GM13976 (cell line): Measurements from ENCODE around the gene PRDM1.

Source experiments
- DNase-seq: peaks from one replicate; pipeline ENCODE4 v3.0.0; 2012; ENCODE audit warnings: low spot score
- CTCF ChIP-seq: IDR thresholded peaks from 2 replicates; pipeline ENCODE4 v1.5.1; 2012; ENCODE audit warnings: borderline replicate concordance, mild to moderate bottlenecking; ENCODE audit not compliant: insufficient read depth; ENCODE audit errors: extremely low read depth, missing control alignments, control extremely low read depth
- in situ Hi-C: fragments of 300-500 bp; cut with MboI; formaldehyde crosslinking; loops from one replicate; pipeline ENCODE4 v1.12.0; 2022; ENCODE audit warnings: low sequenced_read_pairs, mixed read lengths, inconsistent platforms; ENCODE audit not compliant: unreplicated experiment

The PRDM1 gene

GRCh38 chr6:106107043-106107613 is 21.0 kb downstream of the PRDM1 start:
- in situ Hi-C loops, result loop anchor here (10.0 kb wide), 1 partner anchor 58 kb away; no protein-coding TSS in a partner anchor
- TF ChIP-seq CTCF, result no peak
- no peak for DNase-seq

- in situ Hi-C loops, result loop anchor here (10.0 kb wide), 1 partner anchor 57 kb away; no protein-coding TSS in a partner anchor
- no peak for DNase-seq
- no peak for TF ChIP-seq CTCF
Observed at GRCh38 chr6:106108129-106108528, 22.0 kb downstream of the PRDM1 start.

- no peak for DNase-seq
- in situ Hi-C loops, result loop anchor here (10.0 kb wide), 1 partner anchor 56 kb away; no protein-coding TSS in a partner anchor
- no peak for TF ChIP-seq CTCF
Observed at GRCh38 chr6:106109029-106109428, 22.9 kb downstream of the PRDM1 start.

GRCh38 chr6:106110164-106110826 is 24.2 kb downstream of the PRDM1 start:
- no peak for DNase-seq
- in situ Hi-C loops, result no loop called here
- TF ChIP-seq CTCF, result no peak

GRCh38 chr6:106112433-106112832 is 26.3 kb downstream of the PRDM1 start:
- no peak for TF ChIP-seq CTCF
- DNase-seq, result no peak
- in situ Hi-C loops, result no loop called here

- DNase-seq, result no peak
- in situ Hi-C loops, result no loop called here
- TF ChIP-seq CTCF, result no peak
Observed at GRCh38 chr6:106113256-106113959, 27.3 kb downstream of the PRDM1 start.
